Measurements from ENCODE around the gene FAM193A.
"Not testable (repeated sequence)": the region's sequence is repeated elsewhere in the genome, so short reads cannot be mapped to it uniquely, and the experiment has no call there.

FAM193A gene

GRCh38 chr4:2698951-2699505, 162.6 kb downstream of the FAM193A start:
- no peak for DNase-seq

- DNase-seq, result no peak
These were observed 163.1 kb downstream of the FAM193A start for GRCh38 chr4:2699534-2699933.

- no peak for DNase-seq
These were observed 163.6 kb downstream of the FAM193A start for GRCh38 chr4:2700031-2700430.

- DNase-seq, result no peak
These were observed 165.9 kb downstream of the FAM193A start for GRCh38 chr4:2702361-2702760.

GRCh38 chr4:2702770-2703169, 166.3 kb downstream of the FAM193A start:
- DNase-seq, result no peak

DNA sequence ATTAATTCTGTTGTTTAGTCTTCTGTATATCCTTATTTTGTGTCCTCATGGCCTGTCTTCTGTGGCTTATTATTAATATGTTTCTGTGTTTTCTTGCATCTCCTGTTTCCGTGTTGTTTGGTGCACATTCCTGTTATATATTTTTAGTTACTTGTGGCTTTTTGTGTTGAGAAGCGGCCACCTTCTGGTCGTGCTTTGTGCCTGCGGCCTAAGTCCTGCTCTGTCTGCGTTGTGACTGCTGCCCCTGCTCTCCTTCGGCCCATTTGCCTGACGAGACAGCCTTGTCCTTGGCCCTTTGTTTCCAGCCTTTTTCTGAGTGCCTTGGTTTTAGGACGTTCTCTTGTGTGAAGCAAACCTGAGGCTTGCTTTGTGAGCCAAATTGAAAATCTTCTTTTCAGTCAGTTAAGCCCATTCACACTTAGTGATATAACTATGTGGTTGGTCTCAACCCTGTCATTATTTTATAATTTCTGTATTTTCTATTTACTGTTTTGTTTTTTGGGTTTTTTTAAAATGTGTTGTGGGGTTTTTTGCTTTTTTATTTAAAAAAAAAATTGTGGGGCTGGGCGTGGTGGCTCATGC, 175.9 kb downstream of the FAM193A start:
- no peak for DNase-seq

DNA sequence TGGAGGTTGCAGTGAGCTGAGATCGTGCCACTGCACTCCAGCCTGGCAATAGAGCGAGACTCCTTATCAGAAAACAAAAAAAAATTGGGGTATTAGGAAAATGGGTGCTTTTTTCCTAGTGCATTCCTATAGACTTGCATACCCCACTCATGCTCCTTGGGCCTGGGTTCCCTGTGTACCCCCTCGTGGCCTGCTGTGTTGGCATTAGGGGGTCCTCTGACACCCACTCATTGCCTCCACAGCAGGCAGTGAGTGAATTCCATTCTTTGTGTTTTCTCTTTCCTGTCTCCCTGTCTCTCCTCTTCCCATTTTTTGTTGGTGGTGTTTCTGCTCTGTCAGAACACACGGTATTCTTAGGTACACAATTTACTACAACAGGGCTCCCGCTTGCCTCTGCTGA, 176.9 kb downstream of the FAM193A start:
- no peak for DNase-seq

DNA sequence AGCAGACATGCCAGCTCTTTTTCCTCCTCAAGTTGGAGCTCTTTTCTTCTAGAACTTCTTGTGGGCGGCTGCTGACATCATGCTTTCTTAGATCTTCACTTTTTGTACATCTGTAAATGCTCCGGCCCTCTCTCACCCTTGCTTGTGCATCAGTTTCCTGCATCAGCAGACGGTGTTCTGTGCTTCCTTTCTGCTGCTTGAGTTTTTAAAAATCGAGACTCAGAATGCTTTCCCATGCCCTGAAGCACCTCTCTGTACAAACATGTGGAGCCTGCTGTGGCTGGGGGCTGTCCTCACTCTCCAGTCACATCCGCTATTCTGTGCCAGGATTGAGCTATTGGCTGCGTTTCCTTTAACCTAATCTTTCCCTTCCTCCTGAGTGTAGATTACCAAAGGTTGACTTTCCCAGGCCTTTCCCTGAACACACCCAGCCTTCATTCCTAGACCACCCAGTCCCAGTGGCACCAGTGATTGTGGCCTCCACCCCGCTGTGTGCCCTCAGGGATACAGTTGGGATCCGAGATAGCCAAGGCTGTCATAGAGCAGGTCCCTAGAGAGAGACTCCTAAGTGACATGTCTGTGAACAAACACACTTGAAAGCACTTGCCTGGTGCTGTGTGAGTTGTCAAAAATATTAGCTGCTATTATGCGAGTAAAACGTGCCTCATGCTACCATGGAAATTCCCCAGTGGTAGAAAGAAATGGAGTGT, 177.8 kb downstream of the FAM193A start:
- DNase-seq, result no peak

- no peak for DNase-seq
These were observed 178.5 kb downstream of the FAM193A start for GRCh38 chr4:2714918-2715317.

DNA sequence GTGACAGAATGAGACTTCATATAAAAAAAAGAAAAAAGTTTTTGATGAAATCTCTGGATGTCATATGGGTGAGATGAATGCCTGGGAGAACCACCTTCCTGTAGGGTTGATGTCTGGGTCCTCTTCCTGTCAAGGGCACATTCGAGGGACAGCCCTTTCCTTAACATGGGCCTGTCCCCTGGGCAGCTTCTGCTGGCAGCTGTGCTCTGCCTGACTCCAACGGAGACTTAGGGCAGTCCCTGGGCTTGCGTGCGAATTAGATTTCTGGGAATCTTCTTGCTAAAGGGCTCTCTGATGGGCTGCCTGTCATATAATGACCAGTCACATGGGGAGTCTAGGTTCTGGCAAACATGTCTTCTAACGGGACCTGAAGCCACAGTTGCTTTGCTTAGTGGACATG, 179.0 kb downstream of the FAM193A start:
- no peak for DNase-seq

GRCh38 chr4:2716236-2716635, 179.8 kb downstream of the FAM193A start:
- DNase-seq, result no peak

DNA sequence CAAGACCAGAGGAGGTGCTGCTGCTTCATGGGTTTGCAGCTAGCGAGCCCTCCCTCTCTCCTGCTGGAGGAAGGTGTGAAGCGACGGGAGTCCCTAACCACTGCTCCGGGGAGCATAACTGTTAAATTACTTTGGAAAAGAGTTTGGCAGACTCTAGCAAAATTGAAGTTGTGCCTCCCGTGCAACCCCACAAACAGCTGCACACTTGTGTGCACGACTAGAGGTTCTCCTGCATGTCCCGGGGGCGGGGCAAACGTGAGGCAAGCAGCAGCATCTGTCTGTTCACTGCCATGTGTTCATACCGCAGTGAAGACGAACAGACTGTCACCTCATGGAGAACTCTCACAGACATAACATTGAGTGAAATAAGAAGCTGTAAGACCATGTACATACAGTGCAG, 185.1 kb downstream of the FAM193A start:
- no peak for DNase-seq

DNA sequence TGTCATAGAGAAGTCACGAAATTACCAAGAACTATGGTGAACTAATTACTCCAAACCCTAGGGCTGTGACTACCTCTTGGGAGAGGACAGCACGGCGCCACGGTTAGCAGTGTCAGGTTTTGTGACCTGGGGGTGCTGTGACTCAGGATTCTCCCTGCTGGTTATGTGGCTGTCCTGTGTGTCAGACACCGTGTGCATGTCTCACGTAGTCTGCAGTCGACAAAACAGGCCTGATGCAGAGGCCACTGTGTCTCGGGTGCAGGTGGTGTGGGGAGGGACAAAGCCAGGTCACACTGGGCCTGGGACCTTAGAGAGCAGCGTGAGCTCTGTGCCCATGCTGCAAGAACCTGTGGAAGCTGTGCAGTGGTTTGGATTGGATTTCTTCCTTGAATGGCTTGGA, 185.6 kb downstream of the FAM193A start:
- no peak for DNase-seq

- DNase-seq, result no peak
These were observed 187.3 kb downstream of the FAM193A start for GRCh38 chr4:2723751-2724150.

DNA sequence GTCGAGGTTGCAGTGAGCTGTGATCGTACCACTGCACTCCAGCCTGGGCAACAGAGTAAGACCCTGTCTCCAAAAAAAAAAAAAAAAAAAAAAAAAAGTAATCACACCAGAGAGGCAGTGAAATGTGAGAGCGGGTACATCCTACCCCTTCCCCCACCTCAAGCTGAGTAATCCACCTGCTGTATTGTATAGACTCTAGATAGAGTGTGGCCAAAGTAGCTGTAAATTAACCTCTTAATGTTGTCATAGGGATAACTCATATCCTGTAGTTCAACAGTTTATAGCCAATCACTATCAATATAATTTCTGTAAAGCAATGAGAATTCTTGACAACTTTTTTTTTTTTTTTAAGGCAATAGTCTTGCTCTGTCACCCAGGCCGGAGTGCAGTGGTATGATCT, 188.9 kb downstream of the FAM193A start:
- DNase-seq, result no peak

GRCh38 chr4:2726881-2727280, 190.4 kb downstream of the FAM193A start:
- DNase-seq, result not testable (repeated sequence)

DNA sequence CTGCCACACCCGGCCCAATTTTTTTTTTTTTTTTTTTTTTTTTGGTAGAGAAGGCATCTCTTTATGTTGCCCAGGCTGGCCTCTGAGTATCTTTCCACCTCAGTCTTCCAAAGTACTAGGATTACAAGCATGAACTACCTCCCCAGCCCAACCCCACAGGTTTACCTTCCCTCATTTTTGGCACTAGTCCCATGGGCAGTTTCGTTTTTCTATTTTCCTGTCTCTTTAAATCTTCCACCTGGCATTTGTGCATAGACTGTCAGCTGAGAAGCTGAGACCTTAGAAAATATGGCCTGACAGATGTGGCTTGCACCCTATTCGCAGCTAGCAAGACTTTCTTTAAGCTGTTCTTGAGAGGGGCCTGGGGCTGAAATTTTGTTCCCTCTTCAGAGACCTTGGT, 191.8 kb downstream of the FAM193A start:
- no peak for DNase-seq

DNA sequence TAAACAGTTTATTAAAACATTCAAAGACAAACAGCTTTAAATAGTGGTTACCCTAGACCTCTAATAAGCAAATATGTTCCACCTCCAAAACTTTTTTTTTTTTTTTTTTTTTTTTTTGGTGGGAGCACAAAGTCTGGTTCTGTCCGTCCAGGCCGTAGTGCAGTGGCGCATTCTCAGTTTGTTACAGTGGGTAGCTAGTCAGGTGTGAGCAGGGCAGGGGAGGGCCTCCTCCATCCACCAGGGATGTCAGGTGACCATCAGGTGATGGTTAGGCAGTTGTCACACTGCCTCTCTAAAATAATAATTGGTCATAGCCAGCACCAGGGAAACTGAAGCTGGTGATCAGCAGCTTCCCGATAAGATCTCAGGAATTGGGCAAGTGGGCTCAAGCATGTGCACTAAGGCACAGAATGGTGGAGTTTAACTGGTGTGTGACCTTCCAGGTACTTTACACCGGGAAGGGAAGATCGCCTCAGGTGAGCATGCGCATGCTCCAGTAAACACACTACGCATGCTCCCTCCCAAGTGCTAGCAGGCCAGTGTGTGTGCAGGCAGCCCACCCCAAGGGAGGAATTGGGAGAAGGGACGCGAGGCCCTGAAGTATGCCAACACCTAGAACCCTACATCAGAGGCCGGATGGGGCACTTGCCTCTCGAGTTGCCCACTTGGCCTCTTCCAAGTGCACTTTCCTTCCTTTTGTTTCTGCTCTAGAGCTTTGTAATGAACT, 192.5 kb downstream of the FAM193A start:
- DNase-seq, result no peak

DNA sequence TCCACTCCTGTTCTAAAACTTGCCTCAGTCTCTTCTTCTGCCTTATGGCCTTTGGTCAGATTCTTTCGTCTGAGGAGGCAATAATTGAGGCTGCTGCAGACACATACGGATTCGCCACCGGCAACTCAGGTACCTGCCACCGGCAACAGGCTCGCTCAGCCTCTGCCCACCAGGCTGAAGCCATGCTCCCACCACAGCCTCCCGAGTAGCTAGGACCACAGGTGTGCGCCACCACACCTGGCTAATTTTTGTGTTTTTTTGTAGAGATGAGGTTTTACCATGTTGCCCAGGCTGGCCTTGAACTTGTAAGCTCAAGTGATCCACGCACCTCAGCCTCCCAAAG, 193.1 kb downstream of the FAM193A start:
- DNase-seq, result no peak

- DNase-seq, result no peak
These were observed 195.5 kb downstream of the FAM193A start for GRCh38 chr4:2731907-2732317.

DNA sequence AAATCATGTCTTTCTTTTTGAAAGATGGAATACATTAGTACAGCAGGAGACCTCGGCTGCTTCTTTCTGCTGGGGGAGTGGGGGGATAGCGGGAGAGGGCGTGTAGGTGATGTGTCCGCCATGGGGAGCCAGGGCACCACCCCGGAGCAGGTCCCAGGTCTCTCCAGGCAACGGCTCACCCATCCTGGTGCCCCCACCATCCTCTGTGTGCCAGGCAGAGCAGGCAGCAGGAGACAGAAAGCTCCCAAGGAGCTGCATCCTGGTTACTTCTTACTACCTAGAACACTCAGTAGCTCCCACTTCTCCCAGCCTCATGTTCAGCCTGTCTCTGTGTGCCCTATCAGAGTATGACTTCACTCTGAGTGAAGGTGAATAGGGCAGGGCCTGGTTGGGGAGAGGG, 196.1 kb downstream of the FAM193A start:
- DNase-seq, result no peak

- DNase-seq, result no peak
These were observed 196.8 kb downstream of the FAM193A start for GRCh38 chr4:2733001-2733843.
